ENCODE data around the gene TMEM17.
A peak's percentile ranks its signal among the peaks of the same experiment; 100 is the strongest.
"Not testable (repeated sequence)": the region's sequence is repeated elsewhere in the genome, so short reads cannot be mapped to it uniquely, and the experiment has no call there.

The TMEM17 gene, protein sequence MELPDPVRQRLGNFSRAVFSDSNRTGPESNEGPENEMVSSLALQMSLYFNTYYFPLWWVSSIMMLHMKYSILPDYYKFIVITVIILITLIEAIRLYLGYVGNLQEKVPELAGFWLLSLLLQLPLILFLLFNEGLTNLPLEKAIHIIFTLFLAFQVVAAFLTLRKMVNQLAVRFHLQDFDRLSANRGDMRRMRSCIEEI

GRCh38 chr2:62505750-62506420 is at the start of gene TMEM17:
Gene TMEM17 (minus strand): TSS chr2:62506195. CDS start chr2:62506129, 66 bp downstream.
- DNase-seq (ENCODE audit: low read depth) = peak; percentile 87

GRCh38 chr2:62554440-62554839 is 48.4 kb upstream of the TMEM17 start:
- no peak for DNase-seq (ENCODE audit: low read depth)

GRCh38 chr2:62550461-62550860 is 44.5 kb upstream of the TMEM17 start:
- DNase-seq (ENCODE audit: low read depth) = no peak

GRCh38 chr2:62547854-62548253 is 41.9 kb upstream of the TMEM17 start:
- DNase-seq (ENCODE audit: low read depth) = no peak

DNA sequence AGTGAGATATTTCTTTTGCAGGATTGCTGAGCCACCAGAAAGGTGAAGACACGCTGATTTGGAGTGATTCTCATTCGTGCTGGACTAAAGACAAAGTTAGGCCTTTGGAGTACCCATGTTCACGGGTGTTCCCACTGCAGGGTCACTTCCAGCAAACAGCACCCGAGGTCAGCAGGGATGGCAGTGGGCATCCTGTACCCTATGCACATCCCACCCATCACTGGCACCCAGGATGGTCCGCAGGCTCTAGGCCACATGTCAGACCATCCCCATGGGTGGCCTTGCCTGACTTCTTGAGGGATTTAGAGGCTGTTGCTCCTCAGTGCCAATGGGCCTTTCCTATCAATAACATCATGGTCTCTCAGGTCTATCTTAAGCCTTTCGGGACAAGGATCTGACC is 39.3 kb upstream of the TMEM17 start:
- DNase-seq (ENCODE audit: low read depth) = no peak

DNA sequence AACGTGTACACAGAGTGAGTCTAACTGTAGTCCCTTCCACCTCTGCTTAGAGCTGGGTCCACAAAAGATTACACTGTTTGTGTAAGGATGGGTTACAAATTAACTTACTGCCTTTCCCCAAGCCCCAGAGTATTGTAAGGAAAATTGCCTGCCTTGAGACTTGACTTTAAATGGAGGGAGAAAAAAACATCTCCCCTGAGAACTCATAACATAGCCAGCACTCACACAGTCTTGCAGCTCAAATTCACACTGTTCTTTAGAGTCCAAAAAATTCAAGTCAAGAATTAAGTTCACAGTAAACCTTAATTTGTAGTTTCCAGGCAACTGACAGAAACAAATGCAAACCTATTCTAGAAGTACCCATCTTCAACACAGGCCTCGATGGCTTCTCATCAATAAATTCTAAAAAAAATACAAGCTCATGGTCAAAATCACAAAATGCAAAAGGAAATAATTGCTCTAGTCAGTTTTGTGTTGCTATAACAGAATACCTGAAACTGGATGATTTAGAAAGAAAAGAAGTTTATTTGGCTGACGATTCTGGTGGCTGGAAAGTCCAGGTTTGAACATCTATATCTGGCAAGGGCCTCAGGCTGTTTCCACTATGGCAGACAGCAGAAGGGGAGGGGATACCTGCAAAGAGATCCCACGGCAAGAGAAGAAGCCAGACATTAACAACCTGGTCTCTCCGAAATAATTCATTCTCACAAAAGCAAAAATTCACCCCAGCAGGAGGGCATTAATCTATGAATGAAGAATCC is 34.6 kb upstream of the TMEM17 start:
- no peak for DNase-seq (ENCODE audit: low read depth)

DNA sequence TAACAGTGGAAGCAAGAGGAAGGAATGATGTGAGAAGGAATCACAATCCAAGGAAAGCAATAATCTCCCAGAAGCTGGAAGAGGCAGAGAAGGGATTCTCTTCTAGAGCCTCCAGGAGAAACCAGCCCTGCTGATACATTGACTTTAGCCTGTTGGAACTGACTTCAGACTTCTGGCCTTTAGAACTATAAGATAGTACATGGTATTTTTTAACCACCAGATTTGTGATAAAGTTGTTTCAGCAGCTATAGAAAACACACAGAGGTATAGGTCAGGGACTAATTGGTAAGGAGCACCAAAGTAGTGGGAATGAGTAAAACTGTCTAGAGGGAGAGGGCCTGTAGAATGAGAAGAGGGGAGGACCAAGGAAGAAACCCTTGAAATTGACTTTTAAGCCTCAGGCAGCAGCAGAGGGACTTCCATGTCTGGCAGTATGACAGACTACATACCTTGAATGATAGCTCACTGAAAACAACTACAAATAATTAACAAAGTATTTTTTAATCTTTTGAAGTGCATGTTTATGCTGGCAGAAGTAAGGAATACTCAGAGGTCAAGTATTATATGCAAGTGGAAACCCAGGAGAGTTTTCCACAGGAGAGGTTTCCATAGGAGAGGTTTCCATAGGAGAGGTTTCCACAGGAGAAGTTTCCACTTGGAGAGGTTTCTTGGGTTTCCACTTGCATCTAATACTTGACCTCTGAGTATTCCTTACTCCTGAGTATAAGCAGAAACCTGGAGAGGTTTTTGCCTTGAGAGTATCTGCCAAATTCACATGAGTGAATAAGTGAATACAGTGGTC is 33.8 kb upstream of the TMEM17 start:
- DNase-seq (ENCODE audit: low read depth) = no peak

DNA sequence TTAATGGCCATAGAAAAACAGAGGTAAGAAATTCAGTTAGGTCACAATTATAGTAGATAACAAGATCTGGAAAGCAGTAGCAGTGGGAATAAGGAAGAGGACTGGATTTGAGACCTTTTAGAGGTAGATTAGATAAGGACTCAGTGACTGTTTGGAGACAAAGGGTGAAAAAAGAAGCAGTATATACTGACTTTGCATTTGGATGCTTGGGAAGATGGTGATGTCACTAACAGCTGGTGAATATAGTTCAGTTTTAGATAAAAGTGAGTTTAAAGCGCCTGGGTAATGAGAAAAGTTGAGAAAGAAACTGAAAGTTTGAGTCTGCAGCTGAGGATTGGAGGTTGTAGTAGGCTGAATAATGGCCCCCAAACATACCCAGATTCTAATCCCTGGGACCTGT is 32.8 kb upstream of the TMEM17 start:
- no peak for DNase-seq (ENCODE audit: low read depth)

GRCh38 chr2:62537814-62538213 is 31.8 kb upstream of the TMEM17 start:
- DNase-seq (ENCODE audit: low read depth) = no peak

GRCh38 chr2:62536873-62537547 is 31.0 kb upstream of the TMEM17 start:
- DNase-seq (ENCODE audit: low read depth) = no peak

DNA sequence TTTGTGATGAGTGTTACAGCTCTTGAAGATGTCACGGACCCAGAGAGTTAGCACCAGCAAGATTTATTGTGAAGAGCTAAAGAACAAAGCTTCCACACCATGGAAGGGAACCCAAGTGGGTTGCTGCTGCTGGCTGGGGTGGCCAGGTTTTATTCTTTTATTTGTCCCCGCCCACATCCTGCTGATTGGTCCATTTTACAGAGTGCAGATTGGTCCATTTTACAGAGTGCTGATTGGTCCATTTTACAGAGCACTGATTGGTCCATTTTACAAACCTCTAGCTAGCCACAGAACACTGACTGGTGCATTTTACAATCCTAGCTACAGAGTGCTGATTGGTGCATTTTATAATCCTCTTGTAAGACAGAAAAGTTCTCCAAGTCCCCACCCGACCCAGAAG is 29.5 kb upstream of the TMEM17 start:
- not testable (repeated sequence) for DNase-seq (ENCODE audit: low read depth)

- no peak for DNase-seq (ENCODE audit: low read depth)
Measured at GRCh38 chr2:62531594-62531993, 25.6 kb upstream of the TMEM17 start.

DNA sequence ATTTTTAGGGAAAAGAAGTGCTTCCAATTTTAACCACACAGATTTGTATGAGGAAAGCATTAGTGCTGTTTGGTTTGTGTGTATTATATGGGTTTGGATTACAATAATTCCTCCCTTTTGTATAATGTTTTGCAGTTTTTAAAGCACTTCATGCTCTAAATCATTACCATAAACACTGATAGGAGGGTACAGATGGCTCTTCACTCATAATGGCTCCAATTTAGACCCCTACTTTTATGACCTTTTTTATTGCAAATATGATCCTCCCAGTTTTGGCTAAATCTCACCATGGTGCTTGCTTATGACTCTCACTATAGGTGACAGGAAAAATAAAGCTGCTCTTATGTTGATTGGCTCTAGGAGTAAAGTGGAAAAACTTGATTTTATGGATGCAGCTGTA is 23.8 kb upstream of the TMEM17 start:
- no peak for DNase-seq (ENCODE audit: low read depth)

DNA sequence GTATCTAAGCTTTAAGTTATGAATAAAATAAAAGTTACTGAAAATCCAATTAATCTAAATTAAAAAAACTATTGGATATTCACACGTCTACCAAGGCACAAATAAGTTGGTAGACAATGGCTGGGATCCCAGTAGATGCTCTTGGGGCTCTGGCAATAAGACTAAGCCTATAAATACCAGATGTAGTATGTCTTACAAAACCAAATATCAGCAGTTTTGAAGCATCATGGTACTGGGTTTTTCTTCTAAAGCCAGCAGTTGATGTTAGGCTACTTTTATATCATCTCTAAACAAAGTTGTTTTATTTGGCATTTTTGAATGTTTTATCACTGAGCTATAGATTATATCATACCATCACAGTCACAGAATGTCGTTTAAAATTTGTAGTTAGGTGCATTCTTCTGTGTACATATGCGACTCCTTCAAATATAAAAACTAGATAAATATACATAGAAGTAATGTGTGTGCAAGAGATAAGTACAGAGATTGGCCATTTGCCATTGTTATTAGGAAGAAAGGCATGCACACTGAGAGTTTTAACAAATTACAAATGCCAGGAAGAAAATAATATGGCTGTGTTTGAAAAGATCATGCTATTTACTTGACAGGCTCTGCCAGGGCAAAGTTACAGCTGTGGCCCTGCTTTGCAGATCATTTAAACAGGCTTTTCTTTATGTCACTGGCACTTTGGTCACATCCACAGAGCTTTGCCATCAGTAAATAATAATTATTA is 21.6 kb upstream of the TMEM17 start:
- DNase-seq (ENCODE audit: low read depth) = no peak

- DNase-seq (ENCODE audit: low read depth) = no peak
Measured at GRCh38 chr2:62526531-62527381, 20.8 kb upstream of the TMEM17 start.

- no peak for DNase-seq (ENCODE audit: low read depth)
Measured at GRCh38 chr2:62525549-62526269, 19.7 kb upstream of the TMEM17 start.

DNA sequence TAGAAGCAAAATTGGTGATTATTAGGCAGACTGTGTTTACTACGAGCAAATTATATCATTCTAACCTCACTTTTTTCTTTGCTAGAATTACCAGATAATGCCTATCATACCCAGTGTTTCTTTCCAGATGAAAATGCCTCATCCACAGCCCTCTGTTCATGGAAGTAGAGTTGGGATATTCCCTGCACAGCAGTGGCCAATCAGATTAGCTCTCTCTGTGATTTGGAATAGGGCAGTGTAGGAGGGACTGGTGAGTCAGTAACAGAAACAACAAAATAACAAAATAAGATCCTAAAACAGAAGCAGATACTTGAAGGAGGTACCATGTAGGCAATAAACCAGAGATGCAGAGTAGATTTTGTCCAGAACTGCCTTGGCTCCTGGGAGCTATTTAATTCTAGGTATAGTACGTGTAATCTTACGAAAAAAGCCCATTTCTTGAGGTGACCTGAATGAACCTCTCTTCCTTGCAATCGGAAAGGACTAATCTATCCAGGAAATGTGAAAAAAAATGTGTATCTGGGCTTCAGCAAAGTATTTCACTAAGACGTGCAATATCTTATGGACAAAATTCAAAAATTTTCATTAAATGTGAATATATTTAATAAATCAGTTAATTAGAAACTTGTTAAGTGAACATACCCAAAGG is 18.4 kb upstream of the TMEM17 start:
- no peak for DNase-seq (ENCODE audit: low read depth)

DNA sequence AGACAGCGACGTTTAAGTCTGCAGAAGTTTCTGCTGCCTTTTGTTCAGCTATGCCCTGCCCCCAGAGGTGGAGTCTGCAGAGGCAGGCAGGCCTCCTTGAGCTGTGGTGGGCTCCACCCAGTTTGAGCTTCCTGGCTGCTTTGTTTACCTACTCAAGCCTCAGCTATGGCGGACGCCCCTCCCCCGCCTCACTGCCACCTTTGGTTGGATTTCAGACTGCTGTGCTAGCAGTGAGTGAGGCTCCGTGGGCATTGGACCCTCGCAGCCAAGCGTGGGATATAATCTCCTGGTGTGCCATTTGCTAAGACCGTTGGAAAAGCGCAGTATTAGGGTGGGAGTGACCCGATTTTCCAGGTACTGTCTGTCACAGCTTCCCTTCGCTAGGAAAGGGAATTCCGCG is 15.1 kb upstream of the TMEM17 start:
- not testable (repeated sequence) for DNase-seq (ENCODE audit: low read depth)

- DNase-seq (ENCODE audit: low read depth) = no peak
Measured at GRCh38 chr2:62512384-62512783, 6.4 kb upstream of the TMEM17 start.
